Measurements from ENCODE around the gene RGL3.
A peak's percentile ranks its signal among the peaks of the same experiment; 100 is the strongest.
"Not testable (repeated sequence)": the region's sequence is repeated elsewhere in the genome, so short reads cannot be mapped to it uniquely, and the experiment has no call there.

The RGL3 gene

DNA sequence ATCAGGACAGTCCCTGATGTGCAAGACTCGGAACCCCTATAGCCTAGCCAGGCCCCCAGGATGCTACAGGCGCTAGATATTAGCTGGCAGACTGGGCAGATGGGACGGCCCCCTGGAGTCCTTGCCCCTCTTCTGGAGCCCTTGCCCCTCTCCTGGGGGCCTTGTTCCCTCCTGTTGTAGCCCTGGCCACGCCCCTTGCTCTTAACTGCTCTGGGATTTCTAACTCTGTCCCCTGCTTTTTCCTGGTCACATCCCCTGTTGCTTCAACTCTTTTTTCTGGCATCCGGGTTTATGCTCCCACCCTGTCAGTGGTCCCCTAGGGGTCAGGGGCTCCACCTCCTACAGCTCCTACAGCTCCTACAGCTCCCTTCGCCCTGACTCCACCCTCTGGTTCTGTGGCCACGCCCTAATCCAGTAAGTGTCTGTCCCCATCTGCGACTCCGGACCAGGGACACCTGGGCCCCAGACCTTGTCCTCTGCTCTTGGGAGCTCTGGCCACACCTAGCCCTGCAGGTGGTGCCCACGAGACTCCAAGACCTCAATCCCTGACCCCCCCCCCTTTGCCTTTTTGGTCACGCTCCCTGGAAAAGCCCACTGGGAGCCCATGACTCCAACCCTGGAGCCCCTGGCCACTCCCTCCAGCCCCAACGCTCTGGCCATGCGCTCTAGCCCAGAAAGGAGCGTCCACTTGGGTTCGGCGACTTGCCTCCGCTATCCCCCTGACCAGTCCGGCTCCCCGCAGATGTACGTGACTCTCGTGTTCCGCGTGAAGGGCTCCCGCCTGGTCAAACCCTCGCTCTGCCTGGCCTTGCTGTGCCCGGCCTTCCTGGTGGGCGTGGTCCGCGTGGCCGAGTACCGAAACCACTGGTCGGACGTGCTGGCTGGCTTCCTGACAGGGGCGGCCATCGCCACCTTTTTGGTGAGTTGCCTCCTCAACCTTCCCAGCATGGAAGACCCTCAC lies 57.1 kb downstream of the RGL3 start:
- H3K27me3 ChIP-seq (ENCODE audit: control insufficient read depth in 2 of 2, insufficient read depth in 2 of 2, low read length in 2 of 2) = no peaks in the 10 kb centered on the region
- no peak overlapping the region for H3K4me3 ChIP-seq (ENCODE audit: low read length in 2 of 2)
- H3K27ac ChIP-seq (ENCODE audit: low read depth in 2 of 2, low read length in 2 of 2) = no peak overlapping the region
- no peak overlapping the region for H3K9ac ChIP-seq (ENCODE audit: low read depth in 1 of 2, low read length in 2 of 2)
- no peaks in the 10 kb centered on the region for H3K9me3 ChIP-seq (ENCODE audit: control insufficient read depth in 2 of 2, low read length in 2 of 2)
- H3K36me3 ChIP-seq (ENCODE audit: control insufficient read depth in 2 of 2, insufficient read depth in 2 of 2, low read length in 2 of 2) = no peaks in the 10 kb centered on the region
- H3K4me1 ChIP-seq (ENCODE audit: control insufficient read depth in 2 of 2, insufficient read depth in 2 of 2, low read length in 2 of 2) = peaks cover 9 to 13% of the 10 kb centered on the region in 2 donors

DNA sequence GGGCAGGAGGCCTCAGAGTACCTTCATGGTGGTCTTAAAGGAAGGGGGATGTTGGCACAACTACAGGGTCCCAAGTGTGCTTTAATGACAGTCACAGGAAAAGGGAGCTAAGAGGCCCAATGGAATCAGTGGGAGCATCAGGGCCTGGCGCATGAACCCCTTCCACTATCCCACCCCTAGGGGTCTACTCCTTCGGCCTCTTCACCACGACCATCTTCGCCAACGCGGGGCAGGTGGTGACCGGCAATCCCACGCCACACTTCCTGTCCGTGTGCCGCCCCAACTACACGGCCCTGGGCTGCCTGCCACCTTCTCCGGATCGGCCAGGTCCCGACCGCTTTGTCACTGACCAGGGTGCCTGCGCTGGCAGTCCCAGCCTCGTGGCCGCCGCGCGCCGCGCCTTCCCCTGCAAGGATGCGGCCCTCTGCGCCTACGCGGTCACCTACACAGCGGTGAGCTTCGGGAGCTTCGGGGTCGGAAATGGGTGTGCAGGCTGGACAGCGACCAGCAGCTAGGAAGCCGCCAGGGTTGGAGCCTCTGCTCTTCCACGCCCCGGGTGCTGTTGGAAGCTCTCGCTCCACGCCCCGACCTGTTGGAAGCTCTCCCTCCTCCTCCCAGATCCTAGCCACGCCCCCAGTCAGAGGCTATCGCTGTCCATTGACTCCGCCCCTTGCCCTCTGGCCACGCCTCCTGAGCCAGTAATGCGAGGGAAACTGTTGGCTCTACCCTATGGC lies 57.9 kb downstream of the RGL3 start:
- Histone ChIP-seq H3K4me1 (ENCODE audit: control insufficient read depth in 2 of 2, insufficient read depth in 2 of 2, low read length in 2 of 2) (peaks cover 9 to 13% of the 10 kb centered on the region in 2 donors), H3K36me3 (ENCODE audit: control insufficient read depth in 2 of 2, insufficient read depth in 2 of 2, low read length in 2 of 2) (no peaks in the 10 kb centered on the region), H3K27me3 (ENCODE audit: control insufficient read depth in 2 of 2, insufficient read depth in 2 of 2, low read length in 2 of 2) (no peaks in the 10 kb centered on the region), H3K9me3 (ENCODE audit: control insufficient read depth in 2 of 2, low read length in 2 of 2) (no peaks in the 10 kb centered on the region), H3K27ac (ENCODE audit: low read depth in 2 of 2, low read length in 2 of 2) (no peak overlapping the region), H3K9ac (ENCODE audit: low read depth in 1 of 2, low read length in 2 of 2) (peak overlapping the region in 1 of 2 donors; percentile 6), H3K4me3 (ENCODE audit: low read length in 2 of 2) (peak overlapping the region in 1 of 2 donors; percentile 40)

DNA sequence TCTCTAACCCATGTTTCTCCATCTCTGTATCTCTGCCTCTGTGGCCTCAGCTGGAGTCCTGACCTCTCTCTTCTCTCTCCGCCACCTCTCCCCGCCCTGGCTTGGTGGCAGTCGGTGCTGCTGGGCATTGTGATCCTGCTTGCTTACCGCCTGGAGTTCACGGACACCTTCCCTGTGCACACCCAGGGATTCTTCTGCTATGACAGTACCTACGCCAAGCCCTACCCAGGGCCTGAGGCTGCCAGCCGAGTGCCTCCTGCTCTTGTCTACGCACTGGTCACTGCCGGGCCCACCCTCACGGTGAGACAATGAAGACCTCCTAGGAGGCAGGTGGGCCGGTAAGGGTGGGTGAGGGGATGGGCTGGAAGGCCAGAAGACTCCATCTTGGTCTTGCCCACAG lies 59.7 kb downstream of the RGL3 start:
- Histone ChIP-seq H3K36me3 (ENCODE audit: control insufficient read depth in 2 of 2, insufficient read depth in 2 of 2, low read length in 2 of 2) (no peaks in the 10 kb centered on the region), H3K4me1 (ENCODE audit: control insufficient read depth in 2 of 2, insufficient read depth in 2 of 2, low read length in 2 of 2) (peaks cover 15 to 17% of the 10 kb centered on the region in 2 donors), H3K4me3 (ENCODE audit: low read length in 2 of 2) (no peak overlapping the region), H3K9ac (ENCODE audit: low read depth in 1 of 2, low read length in 2 of 2) (no peak overlapping the region), H3K9me3 (ENCODE audit: control insufficient read depth in 2 of 2, low read length in 2 of 2) (no peaks in the 10 kb centered on the region), H3K27me3 (ENCODE audit: control insufficient read depth in 2 of 2, insufficient read depth in 2 of 2, low read length in 2 of 2) (no peaks in the 10 kb centered on the region), H3K27ac (ENCODE audit: low read depth in 2 of 2, low read length in 2 of 2) (no peak overlapping the region)

DNA sequence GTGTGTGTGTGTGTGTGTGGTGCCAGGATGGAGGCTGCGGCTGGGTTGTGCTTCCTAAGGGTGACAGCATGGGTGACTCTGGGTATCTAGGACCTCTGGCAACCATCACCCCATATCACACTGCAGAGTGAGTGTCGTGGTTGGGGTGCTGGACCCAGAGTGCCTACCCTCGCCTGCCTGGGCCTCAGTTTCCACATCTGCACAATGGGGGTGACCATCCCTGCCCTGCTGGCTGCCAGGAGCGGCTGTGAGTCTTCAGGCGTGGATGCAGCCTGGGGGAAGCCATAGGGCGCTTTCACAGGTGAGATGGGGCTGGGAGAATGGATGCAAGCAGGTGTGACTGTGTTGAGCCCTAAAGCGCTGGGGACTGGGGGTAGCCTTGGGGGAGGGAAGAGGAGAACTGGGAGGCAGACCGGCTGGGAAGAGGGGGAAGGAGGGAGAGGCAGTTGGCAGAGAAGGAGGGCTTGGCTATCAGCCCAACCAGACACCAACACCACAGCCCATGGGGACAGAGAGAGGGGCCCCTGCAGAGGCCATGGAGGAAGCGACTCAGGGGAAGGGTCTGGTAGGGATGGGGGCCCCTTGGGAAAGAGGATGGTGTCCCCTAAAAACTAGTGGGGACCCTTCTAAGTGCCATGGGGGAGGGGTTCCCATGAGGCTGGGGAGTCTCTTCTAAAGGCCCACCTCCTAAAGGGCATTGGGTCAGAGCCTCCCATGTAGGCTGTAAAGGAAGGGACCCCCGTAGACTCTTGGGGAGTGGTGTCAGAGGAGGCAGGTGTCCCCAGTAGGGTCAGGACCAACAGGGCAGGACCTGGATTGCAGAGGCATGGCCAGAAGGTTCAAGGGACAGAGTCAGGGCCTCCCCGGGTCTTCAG lies 62.2 kb downstream of the RGL3 start:
- H3K9me3 ChIP-seq (ENCODE audit: control insufficient read depth in 2 of 2, low read length in 2 of 2) = no peaks in the 10 kb centered on the region
- no peak overlapping the region for H3K4me3 ChIP-seq (ENCODE audit: low read length in 2 of 2)
- H3K9ac ChIP-seq (ENCODE audit: low read depth in 1 of 2, low read length in 2 of 2) = no peak overlapping the region
- H3K36me3 ChIP-seq (ENCODE audit: control insufficient read depth in 2 of 2, insufficient read depth in 2 of 2, low read length in 2 of 2) = no peaks in the 10 kb centered on the region
- no peak overlapping the region for H3K27ac ChIP-seq (ENCODE audit: low read depth in 2 of 2, low read length in 2 of 2)
- H3K4me1 ChIP-seq (ENCODE audit: control insufficient read depth in 2 of 2, insufficient read depth in 2 of 2, low read length in 2 of 2) = peaks cover 13 to 14% of the 10 kb centered on the region in 2 donors
- H3K27me3 ChIP-seq (ENCODE audit: control insufficient read depth in 2 of 2, insufficient read depth in 2 of 2, low read length in 2 of 2) = no peaks in the 10 kb centered on the region

DNA sequence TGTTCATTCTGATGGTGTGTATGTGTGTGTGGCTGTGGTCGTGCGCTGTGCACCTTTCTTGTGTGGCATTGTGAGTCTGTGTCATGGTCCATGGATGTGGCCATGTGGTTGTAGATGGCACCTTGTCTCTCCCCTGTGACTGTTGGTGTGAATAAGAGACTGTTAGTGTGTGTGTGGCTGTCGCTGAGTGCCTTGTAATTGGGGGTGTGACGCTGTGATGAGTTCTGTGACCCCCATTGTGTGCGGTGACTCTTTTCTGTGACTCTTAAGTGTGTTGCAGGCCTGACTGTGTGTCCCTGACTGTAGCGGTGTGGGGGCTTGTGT lies 63.1 kb downstream of the RGL3 start:
- Histone ChIP-seq H3K4me1 (ENCODE audit: control insufficient read depth in 2 of 2, insufficient read depth in 2 of 2, low read length in 2 of 2) (peaks cover 5 to 6% of the 10 kb centered on the region in 2 donors), H3K4me3 (ENCODE audit: low read length in 2 of 2) (peak overlapping the region; percentile 12 to 74), H3K27me3 (ENCODE audit: control insufficient read depth in 2 of 2, insufficient read depth in 2 of 2, low read length in 2 of 2) (no peaks in the 10 kb centered on the region), H3K9me3 (ENCODE audit: control insufficient read depth in 2 of 2, low read length in 2 of 2) (no peaks in the 10 kb centered on the region), H3K27ac (ENCODE audit: low read depth in 2 of 2, low read length in 2 of 2) (no peak overlapping the region), H3K36me3 (ENCODE audit: control insufficient read depth in 2 of 2, insufficient read depth in 2 of 2, low read length in 2 of 2) (no peaks in the 10 kb centered on the region), H3K9ac (ENCODE audit: low read depth in 1 of 2, low read length in 2 of 2) (peak overlapping the region in 1 of 2 donors; percentile 36)

DNA sequence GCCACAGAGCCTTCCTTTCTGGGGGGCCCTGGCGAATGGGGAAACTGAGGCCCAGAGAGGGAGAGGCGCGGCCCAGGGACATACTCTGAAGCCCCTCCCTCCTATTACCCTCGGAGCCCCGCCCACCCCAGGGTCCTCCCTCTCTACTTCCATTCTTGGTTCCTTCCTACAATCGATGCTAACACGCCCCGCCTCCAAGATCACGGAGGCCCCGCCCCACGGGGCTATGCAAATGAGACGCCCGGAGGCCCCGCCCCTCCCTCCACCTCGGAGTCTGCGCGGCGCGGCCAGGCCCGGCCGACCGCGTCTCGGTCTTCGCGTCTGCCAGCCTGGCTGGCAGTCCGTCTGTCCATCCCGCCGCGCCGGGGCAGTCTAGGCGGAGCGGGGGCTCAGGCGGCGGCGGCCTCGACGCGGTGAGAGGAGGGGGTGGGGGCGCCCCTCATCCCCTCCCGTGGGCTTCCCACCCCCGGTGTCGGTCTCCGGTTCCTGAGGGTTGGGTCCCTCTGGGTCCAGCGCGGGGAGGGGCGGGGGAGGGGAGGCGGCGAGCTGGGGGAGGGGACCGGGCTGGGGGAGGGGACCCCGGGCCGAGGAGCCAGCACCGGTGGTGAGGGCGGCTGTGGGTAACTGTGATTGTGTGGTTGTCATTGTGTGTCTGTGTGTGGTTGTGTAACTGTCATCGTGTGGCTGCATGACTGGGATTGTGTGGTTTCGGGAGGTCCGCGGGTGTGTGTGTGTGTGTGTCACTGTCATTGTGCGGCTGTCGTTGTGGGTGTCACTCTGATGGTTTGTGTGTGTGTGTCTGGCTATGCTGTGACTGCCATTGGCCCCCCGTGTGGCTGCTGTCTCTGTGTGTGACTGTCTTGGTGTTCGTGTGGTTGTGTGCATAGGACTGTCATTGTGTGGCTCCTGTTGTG lies 63.7 kb downstream of the RGL3 start, which contains the start of gene PLPPR2:
TSS of gene PLPPR2 (plus strand) at position 273 of the 914 bp plus-strand sequence. CDS start 2,242 bp downstream, outside the sequence.
- H3K9me3 ChIP-seq (ENCODE audit: control insufficient read depth in 2 of 2, low read length in 2 of 2) = no peaks in the 10 kb centered on the region
- peak within 1 kb of the TSS in 1 of 2 donors; percentile 36 for H3K9ac ChIP-seq (ENCODE audit: low read depth in 1 of 2, low read length in 2 of 2)
- no peaks in the 10 kb centered on the region for H3K27me3 ChIP-seq (ENCODE audit: control insufficient read depth in 2 of 2, insufficient read depth in 2 of 2, low read length in 2 of 2)
- H3K36me3 ChIP-seq (ENCODE audit: control insufficient read depth in 2 of 2, insufficient read depth in 2 of 2, low read length in 2 of 2) = no peaks in the 10 kb centered on the region
- H3K4me1 ChIP-seq (ENCODE audit: control insufficient read depth in 2 of 2, insufficient read depth in 2 of 2, low read length in 2 of 2) = peaks cover 4 to 5% of the 10 kb centered on the region in 2 donors
- no peak within 1 kb of the TSS for H3K27ac ChIP-seq (ENCODE audit: low read depth in 2 of 2, low read length in 2 of 2)
- H3K4me3 ChIP-seq (ENCODE audit: low read length in 2 of 2) = peak within 1 kb of the TSS; percentile 28 to 74

DNA sequence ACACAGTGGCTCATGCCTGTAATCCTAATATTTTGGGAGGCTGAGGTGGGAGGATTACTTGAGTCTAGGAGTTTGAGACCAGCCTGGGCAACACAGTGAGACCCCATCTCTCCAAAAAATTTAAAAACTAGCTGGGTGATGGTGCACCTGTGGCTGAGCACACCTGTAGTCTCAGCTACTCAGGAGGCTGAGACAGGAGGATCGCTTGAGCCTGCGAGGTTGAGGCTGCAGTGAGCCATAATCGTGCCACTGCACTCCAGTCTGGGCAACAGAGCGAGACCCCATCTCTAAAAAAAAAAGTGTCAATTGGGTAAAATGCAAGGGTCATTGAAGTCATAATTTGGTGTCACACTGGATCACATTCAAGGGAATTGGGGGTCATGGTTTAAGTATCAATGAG lies 65.0 kb downstream of the RGL3 start:
- H3K9ac ChIP-seq (ENCODE audit: low read depth in 1 of 2, low read length in 2 of 2); H3K4me3 ChIP-seq (ENCODE audit: low read length in 2 of 2); H3K27me3 ChIP-seq (ENCODE audit: control insufficient read depth in 2 of 2, insufficient read depth in 2 of 2, low read length in 2 of 2); H3K27ac ChIP-seq (ENCODE audit: low read depth in 2 of 2, low read length in 2 of 2); H3K36me3 ChIP-seq (ENCODE audit: control insufficient read depth in 2 of 2, insufficient read depth in 2 of 2, low read length in 2 of 2); H3K9me3 ChIP-seq (ENCODE audit: control insufficient read depth in 2 of 2, low read length in 2 of 2); H3K4me1 ChIP-seq (ENCODE audit: control insufficient read depth in 2 of 2, insufficient read depth in 2 of 2, low read length in 2 of 2): not testable (repeated sequence)

DNA sequence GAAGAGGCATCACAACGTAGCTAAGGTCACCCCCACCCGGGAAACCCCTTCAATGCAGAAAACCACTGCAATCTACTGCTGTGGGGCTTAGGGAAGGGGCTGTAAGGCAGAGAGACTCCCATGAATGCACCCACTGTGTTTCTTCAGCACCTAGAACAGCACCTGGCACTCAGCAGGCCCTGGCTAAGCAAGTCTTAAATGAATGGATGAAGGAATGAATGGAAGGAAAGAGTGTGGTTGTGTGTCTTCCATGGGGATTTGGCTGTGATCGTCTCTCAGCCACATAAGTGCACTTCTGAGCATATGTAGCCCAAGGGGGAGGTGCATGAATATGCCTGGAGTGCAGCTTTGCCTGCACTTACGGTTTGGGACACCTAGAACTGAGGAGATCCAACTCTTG lies 69.9 kb downstream of the RGL3 start:
- no peaks in the 10 kb centered on the region for H3K36me3 ChIP-seq (ENCODE audit: control insufficient read depth in 2 of 2, insufficient read depth in 2 of 2, low read length in 2 of 2)
- no peak overlapping the region for H3K4me3 ChIP-seq (ENCODE audit: low read length in 2 of 2)
- no peak overlapping the region for H3K9ac ChIP-seq (ENCODE audit: low read depth in 1 of 2, low read length in 2 of 2)
- H3K9me3 ChIP-seq (ENCODE audit: control insufficient read depth in 2 of 2, low read length in 2 of 2) = no peaks in the 10 kb centered on the region
- no peak overlapping the region for H3K27ac ChIP-seq (ENCODE audit: low read depth in 2 of 2, low read length in 2 of 2)
- no peaks in the 10 kb centered on the region for H3K27me3 ChIP-seq (ENCODE audit: control insufficient read depth in 2 of 2, insufficient read depth in 2 of 2, low read length in 2 of 2)
- H3K4me1 ChIP-seq (ENCODE audit: control insufficient read depth in 2 of 2, insufficient read depth in 2 of 2, low read length in 2 of 2) = peaks cover 16 to 21% of the 10 kb centered on the region in 2 donors

DNA sequence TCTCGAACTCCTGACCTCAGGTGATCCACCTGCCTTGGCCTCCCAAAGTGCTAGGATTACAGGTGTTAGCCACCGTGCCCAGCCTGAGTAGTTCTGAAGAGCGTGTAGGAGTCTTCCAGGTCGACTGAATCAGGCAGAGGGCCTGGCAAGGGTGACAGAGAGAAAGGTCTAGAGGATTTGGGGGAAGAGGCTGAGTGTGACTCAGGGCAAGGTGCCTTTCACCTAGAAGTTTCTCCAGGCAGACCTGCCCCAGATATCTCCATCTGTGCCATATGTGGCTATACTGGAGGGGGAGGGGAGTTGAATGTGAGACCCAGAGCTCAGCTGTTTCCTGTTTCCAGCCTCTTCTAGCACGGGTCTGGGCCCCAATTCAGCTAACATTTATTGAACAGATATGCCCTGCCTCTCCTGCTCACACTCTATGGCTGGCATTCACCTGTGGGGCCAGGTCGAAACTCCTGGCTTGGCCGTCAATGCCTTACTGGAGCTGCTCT lies 71.5 kb downstream of the RGL3 start:
- Histone ChIP-seq H3K9ac (ENCODE audit: low read depth in 1 of 2, low read length in 2 of 2) (no peak overlapping the region), H3K4me1 (ENCODE audit: control insufficient read depth in 2 of 2, insufficient read depth in 2 of 2, low read length in 2 of 2) (peaks cover 16 to 25% of the 10 kb centered on the region in 2 donors), H3K36me3 (ENCODE audit: control insufficient read depth in 2 of 2, insufficient read depth in 2 of 2, low read length in 2 of 2) (no peaks in the 10 kb centered on the region), H3K4me3 (ENCODE audit: low read length in 2 of 2) (no peak overlapping the region), H3K9me3 (ENCODE audit: control insufficient read depth in 2 of 2, low read length in 2 of 2) (no peaks in the 10 kb centered on the region), H3K27ac (ENCODE audit: low read depth in 2 of 2, low read length in 2 of 2) (no peak overlapping the region), H3K27me3 (ENCODE audit: control insufficient read depth in 2 of 2, insufficient read depth in 2 of 2, low read length in 2 of 2) (no peaks in the 10 kb centered on the region)

All from mucosa of rectum (tissue), 2 donors.